Measurements from ENCODE around the gene ARV1. TPM values are rescaled to one million over a fixed set of nuclear protein-coding genes. Genes with fewer than 3 reads are reported as not detected.

ARV1 gene
- polyA plus RNA-seq, 1 donor (not counting 4 experiments of a cell fraction or from before 2014, with no cell fraction given) = 38.1 TPM

GRCh38 chr1:230966358-230966873, 12.5 kb upstream of the ARV1 start:
- FAIRE-seq (no peak), DNase-seq (ENCODE audit: low read depth, low spot score) (no peak)
- H3K9me3 ChIP-seq (ENCODE audit: control insufficient read depth, low read depth, low read length) = no peaks in the 10 kb centered on the region
- no peaks in the 10 kb centered on the region for H3K4me1 ChIP-seq (ENCODE audit: control insufficient read depth, extremely low read depth, insufficient read depth, low read length)
- no peak overlapping the region for H3K4me2 ChIP-seq (ENCODE audit: control insufficient read depth, extremely low read depth, insufficient read depth, low read depth, low read length)
- H3K27ac ChIP-seq (ENCODE audit: control insufficient read depth, insufficient read depth, low read length) = no peak overlapping the region
- no peaks in the 10 kb centered on the region for H3K36me3 ChIP-seq (ENCODE audit: control insufficient read depth in 2 of 2, extremely low read depth in 1 of 2, insufficient read depth in 2 of 2, low read length in 2 of 2)
- H3K9ac ChIP-seq (ENCODE audit: control insufficient read depth, extremely low read depth, insufficient read depth, low read length) = no peak overlapping the region
- H4K20me1 ChIP-seq (ENCODE audit: control insufficient read depth, extremely low read depth, insufficient read depth, low read length) = no peaks in the 10 kb centered on the region
- H3K79me2 ChIP-seq (ENCODE audit: control insufficient read depth, insufficient read depth, low read length) = no peaks in the 10 kb centered on the region
- H3K27me3 ChIP-seq (ENCODE audit: control insufficient read depth, extremely low read depth, insufficient read depth, low read length) = no peaks in the 10 kb centered on the region
- no peak overlapping the region for H3K4me3 ChIP-seq (ENCODE audit: control insufficient read depth in 2 of 3, extremely low read depth in 1 of 3, insufficient read depth in 2 of 3, low read depth in 1 of 3, low read length in 3 of 3)
- dilution Hi-C loops (cut with MboI; ENCODE audit: extremely low pct_ligation_motif_present, low sequenced_read_pairs) = no loop called here
- no peak overlapping the region for H2AFZ ChIP-seq (ENCODE audit: control insufficient read depth, low read length)
- no peaks in the 10 kb centered on the region for H3K9me1 ChIP-seq (ENCODE audit: control insufficient read depth, extremely low read depth, insufficient read depth, low read length)
- TF ChIP-seq EZH2 (IDR thresholded peaks at IDR 0.05; ENCODE audit: low read length) = no peak
- TF ChIP-seq CTCF (optimal IDR thresholded peaks at IDR 0.05 in 1 of 3, IDR thresholded peaks at IDR 0.05 in 1 of 3, conservative IDR thresholded peaks at IDR 0.05 in 1 of 3; ENCODE audit: extremely low read depth in 1 of 3, insufficient read depth in 2 of 3, low read length in 3 of 3) = no peak

GRCh38 chr1:230970432-230970831, 8.5 kb upstream of the ARV1 start:
- Histone ChIP-seq H3K27me3 (ENCODE audit: control insufficient read depth, extremely low read depth, insufficient read depth, low read length) (no peaks in the 10 kb centered on the region), H3K9me1 (ENCODE audit: control insufficient read depth, extremely low read depth, insufficient read depth, low read length) (no peaks in the 10 kb centered on the region), H3K4me1 (ENCODE audit: control insufficient read depth, extremely low read depth, insufficient read depth, low read length) (no peaks in the 10 kb centered on the region)

More at GRCh38 chr1:230970432-230970831, 8.5 kb upstream of the ARV1 start:
- Histone ChIP-seq H3K9me3 (ENCODE audit: control insufficient read depth, low read depth, low read length) (no peaks in the 10 kb centered on the region), H4K20me1 (ENCODE audit: control insufficient read depth, extremely low read depth, insufficient read depth, low read length) (no peaks in the 10 kb centered on the region), H3K4me2 (ENCODE audit: control insufficient read depth, extremely low read depth, insufficient read depth, low read depth, low read length) (no peak overlapping the region), H3K79me2 (ENCODE audit: control insufficient read depth, insufficient read depth, low read length) (no peaks in the 10 kb centered on the region), H2AFZ (ENCODE audit: control insufficient read depth, low read length) (no peak overlapping the region), H3K27ac (ENCODE audit: control insufficient read depth, insufficient read depth, low read length) (no peak overlapping the region), H3K9ac (ENCODE audit: control insufficient read depth, extremely low read depth, insufficient read depth, low read length) (no peak overlapping the region), H3K36me3 (ENCODE audit: control insufficient read depth in 2 of 2, extremely low read depth in 1 of 2, insufficient read depth in 2 of 2, low read length in 2 of 2) (no peaks in the 10 kb centered on the region), H3K4me3 (ENCODE audit: control insufficient read depth in 2 of 3, extremely low read depth in 1 of 3, insufficient read depth in 2 of 3, low read depth in 1 of 3, low read length in 3 of 3) (no peak overlapping the region)
- DNase-seq (ENCODE audit: low read depth, low spot score) (no peak), FAIRE-seq (no peak)
- dilution Hi-C loops (cut with MboI; ENCODE audit: extremely low pct_ligation_motif_present, low sequenced_read_pairs) = no loop called here
- TF ChIP-seq CTCF (optimal IDR thresholded peaks at IDR 0.05 in 1 of 3, IDR thresholded peaks at IDR 0.05 in 1 of 3, conservative IDR thresholded peaks at IDR 0.05 in 1 of 3; ENCODE audit: extremely low read depth in 1 of 3, insufficient read depth in 2 of 3, low read length in 3 of 3) = no peak
- no peak for TF ChIP-seq EZH2 (IDR thresholded peaks at IDR 0.05; ENCODE audit: low read length)
